ENCODE data around the gene GPR146. TPM values are rescaled to one million over a fixed set of nuclear protein-coding genes. Genes with fewer than 3 reads are reported as not detected.

Gene GPR146
- total and polyA plus RNA-seq, 2 donors = 3.1 to 43.9 TPM

DNA sequence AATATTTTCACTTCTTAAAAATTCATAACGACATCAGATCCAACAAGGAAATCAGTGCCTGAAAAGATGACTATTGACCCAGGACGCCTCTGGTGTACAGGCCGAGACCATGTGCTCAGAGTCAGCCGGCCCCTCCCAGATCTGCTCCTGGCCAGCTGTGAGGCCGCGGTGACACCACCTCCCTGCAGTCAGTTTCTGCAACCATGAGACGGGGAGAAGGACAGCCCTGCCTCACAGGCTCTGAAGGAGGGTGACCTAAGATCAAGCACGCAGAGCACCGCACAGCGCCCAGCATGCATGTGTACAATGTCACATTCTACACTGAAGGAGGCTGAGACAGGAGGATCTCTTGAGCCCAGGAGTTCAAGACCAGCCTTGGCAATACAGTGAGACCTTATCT lies 40.9 kb downstream of the GPR146 start:
- Histone ChIP-seq H3K4me1 (ENCODE audit: insufficient read depth) (peaks cover 3% of the 10 kb centered on the region), H3K4me3 (ENCODE audit: low read depth, low read length) (no peak overlapping the region), H3K27ac (ENCODE audit: low read depth) (no peak overlapping the region), H3K36me3 (ENCODE audit: insufficient read depth) (no peaks in the 10 kb centered on the region)
- no peak for DNase-seq (ENCODE audit: extremely low spot score)
- WGBS = 85% methylated on average over 10 of the region's 10 CpGs

DNA sequence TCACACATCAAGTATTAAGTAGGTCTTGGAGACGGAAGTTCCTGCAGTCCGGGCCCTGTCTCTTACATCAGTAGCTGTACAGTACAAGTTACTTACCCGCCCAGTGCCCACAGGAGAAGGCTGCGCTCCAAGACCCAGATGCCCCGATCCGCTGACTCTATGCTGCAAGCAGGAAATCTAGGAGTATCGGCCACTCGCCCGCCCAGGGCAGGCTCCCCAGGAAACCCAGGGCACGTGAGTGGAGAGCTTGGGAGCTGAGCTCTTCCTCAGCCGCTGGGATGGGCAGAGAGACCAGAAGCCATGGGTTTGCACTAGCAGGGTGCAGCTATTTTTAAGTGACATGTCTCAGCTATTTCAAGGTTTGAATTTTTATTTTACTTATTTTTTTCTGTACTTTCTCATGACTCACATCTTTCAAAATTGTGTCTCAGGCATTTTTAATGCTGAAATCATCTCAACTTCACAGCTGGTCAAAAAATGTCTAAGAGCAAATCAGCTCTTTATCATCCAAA lies 41.6 kb downstream of the GPR146 start:
- no peak for DNase-seq (ENCODE audit: extremely low spot score)
- H3K4me3 ChIP-seq (ENCODE audit: low read depth, low read length) = no peak overlapping the region
- no peaks in the 10 kb centered on the region for H3K36me3 ChIP-seq (ENCODE audit: insufficient read depth)
- 88% methylated on average over 11 of the region's 11 CpGs for WGBS
- H3K4me1 ChIP-seq (ENCODE audit: insufficient read depth) = peaks cover 3% of the 10 kb centered on the region
- no peak overlapping the region for H3K27ac ChIP-seq (ENCODE audit: low read depth)

GRCh38 chr7:1086588-1087464 lies 42.5 kb downstream of the GPR146 start:
- Histone ChIP-seq H3K36me3 (ENCODE audit: insufficient read depth) (no peaks in the 10 kb centered on the region), H3K27ac (ENCODE audit: low read depth) (no peak overlapping the region), H3K4me1 (ENCODE audit: insufficient read depth) (peaks cover 3% of the 10 kb centered on the region), H3K4me3 (ENCODE audit: low read depth, low read length) (peak overlapping the region; percentile 40)
- no peak for DNase-seq (ENCODE audit: extremely low spot score)
- 10% methylated on average over 45 of the region's 45 CpGs for WGBS

DNA sequence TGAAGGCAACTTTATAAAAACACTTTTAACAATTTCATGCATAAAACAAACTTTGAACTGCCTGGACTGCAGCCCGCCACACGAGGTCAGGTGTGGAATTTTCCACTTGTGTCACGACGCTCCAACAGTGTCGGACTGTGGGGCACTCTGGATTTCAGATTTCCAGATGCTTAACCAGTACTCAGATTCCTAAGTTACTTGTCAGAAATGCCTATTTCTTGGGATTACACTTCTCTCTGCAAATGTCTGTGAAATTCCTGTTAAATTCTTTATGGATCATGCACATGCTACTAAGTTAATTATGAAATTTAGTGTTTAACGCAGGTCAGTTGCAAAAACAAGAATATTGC lies 43.1 kb downstream of the GPR146 start:
- Histone ChIP-seq H3K27ac (ENCODE audit: low read depth) (no peak overlapping the region), H3K4me3 (ENCODE audit: low read depth, low read length) (peak overlapping the region; percentile 40), H3K4me1 (ENCODE audit: insufficient read depth) (peaks cover 3% of the 10 kb centered on the region), H3K36me3 (ENCODE audit: insufficient read depth) (no peaks in the 10 kb centered on the region)
- no peak for DNase-seq (ENCODE audit: extremely low spot score)
- WGBS = 25% methylated on average over 6 of the region's 6 CpGs

- peak; percentile 21 for DNase-seq (ENCODE audit: extremely low spot score)
- H3K27ac ChIP-seq (ENCODE audit: low read depth) = no peak within 1 kb of the TSS
- peak within 1 kb of the TSS; percentile 40 for H3K4me3 ChIP-seq (ENCODE audit: low read depth, low read length)
- H3K36me3 ChIP-seq (ENCODE audit: insufficient read depth) = no peaks in the 10 kb centered on the region
- WGBS = 28% methylated on average over 28 of the region's 28 CpGs
- H3K4me1 ChIP-seq (ENCODE audit: insufficient read depth) = peaks cover 3% of the 10 kb centered on the region
Measured at GRCh38 chr7:1087952-1088920, 43.9 kb downstream of the GPR146 start, which contains the start of gene GPER1. TSS of gene GPER1 (plus strand) at chr7:1088113. CDS start at chr7:1091729, 3,616 bp downstream.

DNA sequence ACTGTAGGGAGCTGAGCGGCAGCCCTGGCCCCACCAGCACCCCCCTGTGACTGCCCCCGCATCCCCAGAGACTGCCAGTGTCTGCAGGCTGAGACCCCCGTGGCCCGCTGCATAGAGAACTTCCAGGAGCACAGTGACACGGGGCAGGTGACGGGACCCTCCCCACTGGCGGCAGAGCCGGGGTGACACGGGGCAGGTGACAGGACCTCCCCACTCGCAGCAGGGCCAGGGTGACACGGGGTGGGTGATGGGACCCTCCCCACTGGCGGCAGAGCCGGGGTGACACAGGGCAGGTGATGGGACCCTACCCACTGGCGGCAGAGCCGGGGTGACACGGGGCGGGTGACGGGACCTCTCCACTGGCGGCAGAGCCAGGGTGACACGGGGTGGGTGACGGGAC lies 45.9 kb downstream of the GPR146 start:
- no peak for DNase-seq (ENCODE audit: extremely low spot score)
- WGBS = 92% methylated on average over 21 of the region's 21 CpGs
- Histone ChIP-seq H3K4me3 (ENCODE audit: low read depth, low read length) (no peak overlapping the region), H3K4me1 (ENCODE audit: insufficient read depth) (peaks cover 3% of the 10 kb centered on the region), H3K27ac (ENCODE audit: low read depth) (no peak overlapping the region), H3K36me3 (ENCODE audit: insufficient read depth) (no peaks in the 10 kb centered on the region)

GRCh38 chr7:1090686-1091643 lies 46.6 kb downstream of the GPR146 start:
- no peak for DNase-seq (ENCODE audit: extremely low spot score)
- no peak overlapping the region for H3K27ac ChIP-seq (ENCODE audit: low read depth)
- H3K4me1 ChIP-seq (ENCODE audit: insufficient read depth) = peaks cover 3% of the 10 kb centered on the region

GRCh38 chr7:1091644-1092027 lies 47.3 kb downstream of the GPR146 start:
- WGBS = 95% methylated on average over 18 of the region's 18 CpGs
- no peak overlapping the region for H3K27ac ChIP-seq (ENCODE audit: low read depth)
- H3K36me3 ChIP-seq (ENCODE audit: insufficient read depth) = no peaks in the 10 kb centered on the region
- H3K4me3 ChIP-seq (ENCODE audit: low read depth, low read length) = no peak overlapping the region
- no peak for DNase-seq (ENCODE audit: extremely low spot score)
- no peaks in the 10 kb centered on the region for H3K4me1 ChIP-seq (ENCODE audit: insufficient read depth)

More at GRCh38 chr7:1090686-1091643, 46.6 kb downstream of the GPR146 start:
- Histone ChIP-seq H3K4me3 (ENCODE audit: low read depth, low read length) (no peak overlapping the region), H3K36me3 (ENCODE audit: insufficient read depth) (no peaks in the 10 kb centered on the region)
- WGBS = 81% methylated on average over 28 of the region's 28 CpGs

- H3K4me1 ChIP-seq (ENCODE audit: insufficient read depth) = no peaks in the 10 kb centered on the region
- 96% methylated on average over 40 of the region's 40 CpGs for WGBS
- no peak overlapping the region for H3K27ac ChIP-seq (ENCODE audit: low read depth)
- no peaks in the 10 kb centered on the region for H3K36me3 ChIP-seq (ENCODE audit: insufficient read depth)
- DNase-seq (ENCODE audit: extremely low spot score) = no peak
- no peak overlapping the region for H3K4me3 ChIP-seq (ENCODE audit: low read depth, low read length)
Measured at GRCh38 chr7:1092161-1092632, 47.9 kb downstream of the GPR146 start.

- H3K36me3 ChIP-seq (ENCODE audit: insufficient read depth) = no peaks in the 10 kb centered on the region
- H3K27ac ChIP-seq (ENCODE audit: low read depth) = no peak overlapping the region
- WGBS = 91% methylated on average over 40 of the region's 40 CpGs
- no peaks in the 10 kb centered on the region for H3K4me1 ChIP-seq (ENCODE audit: insufficient read depth)
- no peak for DNase-seq (ENCODE audit: extremely low spot score)
- no peak overlapping the region for H3K4me3 ChIP-seq (ENCODE audit: low read depth, low read length)
Measured at GRCh38 chr7:1092806-1093501, 48.6 kb downstream of the GPR146 start.

DNA sequence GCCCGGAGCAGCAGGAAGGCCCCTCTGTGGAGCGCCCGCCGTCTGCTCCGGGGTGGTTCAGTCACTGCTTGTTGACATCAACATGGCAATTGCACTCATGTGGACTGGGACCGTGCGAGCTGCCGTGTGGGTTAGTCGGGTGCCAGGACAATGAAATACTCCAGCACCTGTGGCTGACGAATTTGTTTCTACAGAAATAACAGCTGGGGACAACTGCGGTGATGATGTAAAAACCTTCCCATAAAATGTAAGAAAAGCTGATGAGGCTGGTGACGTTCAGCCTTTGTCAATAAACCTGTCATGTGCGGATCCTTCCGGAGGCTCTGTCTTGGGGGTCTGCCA lies 49.1 kb downstream of the GPR146 start:
- Histone ChIP-seq H3K36me3 (ENCODE audit: insufficient read depth) (no peaks in the 10 kb centered on the region), H3K4me1 (ENCODE audit: insufficient read depth) (no peaks in the 10 kb centered on the region), H3K4me3 (ENCODE audit: low read depth, low read length) (no peak overlapping the region), H3K27ac (ENCODE audit: low read depth) (no peak overlapping the region)
- no peak for DNase-seq (ENCODE audit: extremely low spot score)
- 63% methylated on average over 14 of the region's 14 CpGs for WGBS

- WGBS = 91% methylated on average over 20 of the region's 20 CpGs
Measured at GRCh38 chr7:1093916-1094508, 49.7 kb downstream of the GPR146 start.

More at GRCh38 chr7:1093916-1094508, 49.7 kb downstream of the GPR146 start:
- Histone ChIP-seq H3K36me3 (ENCODE audit: insufficient read depth) (no peaks in the 10 kb centered on the region), H3K27ac (ENCODE audit: low read depth) (no peak overlapping the region), H3K4me3 (ENCODE audit: low read depth, low read length) (no peak overlapping the region), H3K4me1 (ENCODE audit: insufficient read depth) (no peaks in the 10 kb centered on the region)
- no peak for DNase-seq (ENCODE audit: extremely low spot score)

Data from urinary bladder (tissue), 4 donors.